ENCODE results near the gene FMNL2. TPM values are rescaled to one million over a fixed set of nuclear protein-coding genes. Genes with fewer than 3 reads are reported as not detected.

FMNL2 gene
- total and polyA plus RNA-seq, 2 of the 4 experiments (the other 2 are of a cell fraction), result 10.9 to 11.4 TPM

DNA sequence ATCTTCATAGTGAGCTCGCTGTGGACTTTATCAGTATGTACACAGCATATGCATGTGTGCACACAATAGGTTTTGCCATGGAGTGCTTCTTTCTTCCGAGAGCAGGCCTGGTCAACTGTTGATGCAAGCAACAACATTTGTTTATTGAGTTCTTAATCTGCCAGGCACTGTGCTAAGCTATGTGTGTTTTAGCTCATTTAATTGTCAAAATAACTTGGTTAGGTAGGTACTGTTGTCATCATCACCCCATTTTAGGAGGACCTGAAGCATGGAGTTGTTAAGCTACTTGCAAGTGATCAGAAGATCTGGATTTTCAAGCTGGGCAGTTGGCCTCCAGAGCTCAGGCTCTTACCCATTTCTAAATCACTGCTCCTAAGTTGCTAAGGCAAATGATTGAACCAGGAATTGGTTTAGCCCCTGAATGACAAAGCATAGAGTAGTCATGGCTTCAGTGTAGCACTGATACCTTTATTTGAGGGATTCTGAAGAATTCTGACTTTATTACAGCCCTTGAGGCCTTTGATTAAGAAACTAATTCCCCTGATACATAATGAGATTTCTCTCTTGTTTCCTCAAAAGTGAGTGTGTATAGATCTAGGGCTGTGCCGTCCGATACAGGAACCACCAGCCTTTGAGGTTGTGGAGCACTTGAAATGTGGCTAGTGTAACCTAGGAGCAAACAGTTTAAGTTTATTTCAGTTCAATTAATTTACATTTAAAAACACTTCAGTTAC is 132.9 kb downstream of the FMNL2 start:
- H4K8ac ChIP-seq (ENCODE audit: low read depth in 2 of 2, low read length in 2 of 2), result no peak overlapping the region
- no peak overlapping the region for H2AK9ac ChIP-seq (replicated peaks; ENCODE audit: low read depth, low read length, poor library complexity)
- H4K20me1 ChIP-seq (ENCODE audit: insufficient read depth, low read length), result peaks cover 15% of the 10 kb centered on the region; the same call in 1 of the 2 replicates
- H3K27ac ChIP-seq (ENCODE audit: insufficient read depth, low read length), result no peak overlapping the region
- intact Hi-C loops (cut with micrococcal nuclease), result loop anchor here (5.0 kb wide), 1 partner anchor 131 kb away; the partner anchor contains the start of gene FMNL2
- dilution Hi-C loops (cut with HindIII; ENCODE audit: low sequenced_read_pairs, unreplicated experiment), result no loop called here
- no peak overlapping the region for H4K5ac ChIP-seq (ENCODE audit: low read depth, low read length)
- H3K36me3 ChIP-seq (ENCODE audit: control insufficient read depth, insufficient read depth, low read length), result no peaks in the 10 kb centered on the region
- H2BK120ac ChIP-seq (ENCODE audit: low read depth, low read length), result no peak overlapping the region
- no peak overlapping the region; the same call in 1 of the 2 replicates for H3K14ac ChIP-seq (replicated peaks; ENCODE audit: low read depth, low read length)
- H3K18ac ChIP-seq (ENCODE audit: low read depth, low read length), result no peak overlapping the region
- H3K9me1 ChIP-seq (ENCODE audit: insufficient read depth, low read length), result peaks cover 21% of the 10 kb centered on the region
- no peak overlapping the region for H3K56ac ChIP-seq (ENCODE audit: extremely low read depth, insufficient read depth, low read length)
- no peak for ATAC-seq (ENCODE audit: low read depth)
- no peak for DNase-seq
- no peak overlapping the region for H3K23ac ChIP-seq (ENCODE audit: low read depth, low read length)
- ChIA-PET CTCF (no interaction called here), POLR2A (ENCODE audit: unreplicated experiment) (no interaction called here)
- no peak overlapping the region for H2AFZ ChIP-seq (replicated peaks; ENCODE audit: low read length, poor library complexity)
- H3K9ac ChIP-seq (ENCODE audit: low read depth, low read length), result no peak overlapping the region
- peaks cover 33 to 53% of the 10 kb centered on the region in 2 experiments for H3K79me1 ChIP-seq (ENCODE audit: low read depth in 1 of 2, low read length in 2 of 2)
- peaks cover 18% of the 10 kb centered on the region for H3K4me1 ChIP-seq (ENCODE audit: control insufficient read depth, insufficient read depth, low read length)
- H3K4ac ChIP-seq (ENCODE audit: low read depth, low read length), result no peak overlapping the region
- H2BK5ac ChIP-seq (ENCODE audit: low read depth, low read length, poor library complexity, severe bottlenecking), result no peak overlapping the region
- H4K91ac ChIP-seq (ENCODE audit: insufficient read depth, low read depth, low read length), result no peak overlapping the region
- no peak overlapping the region for H2BK20ac ChIP-seq (ENCODE audit: low read depth, low read length)
- H3K27me3 ChIP-seq (ENCODE audit: control insufficient read depth, insufficient read depth, low read length), result no peaks in the 10 kb centered on the region
- in situ Hi-C loops (cut with MboI; ENCODE audit: low sequenced_read_pairs), result no loop called here
- no peak overlapping the region for H3K4me3 ChIP-seq (ENCODE audit: insufficient read depth, low read depth, low read length)
- H3K9me3 ChIP-seq (ENCODE audit: control insufficient read depth, insufficient read depth, low read length), result no peaks in the 10 kb centered on the region
- no TSS peak for BruUV-seq (replicated peaks)
- TF ChIP-seq MAFK (IDR thresholded peaks at IDR 0.05; ENCODE audit: low read depth, low read length) (no peak), CEBPB (IDR thresholded peaks at IDR 0.05; ENCODE audit: low read depth, low read length) (no peak)
- TF ChIP-seq, protein P1, sequence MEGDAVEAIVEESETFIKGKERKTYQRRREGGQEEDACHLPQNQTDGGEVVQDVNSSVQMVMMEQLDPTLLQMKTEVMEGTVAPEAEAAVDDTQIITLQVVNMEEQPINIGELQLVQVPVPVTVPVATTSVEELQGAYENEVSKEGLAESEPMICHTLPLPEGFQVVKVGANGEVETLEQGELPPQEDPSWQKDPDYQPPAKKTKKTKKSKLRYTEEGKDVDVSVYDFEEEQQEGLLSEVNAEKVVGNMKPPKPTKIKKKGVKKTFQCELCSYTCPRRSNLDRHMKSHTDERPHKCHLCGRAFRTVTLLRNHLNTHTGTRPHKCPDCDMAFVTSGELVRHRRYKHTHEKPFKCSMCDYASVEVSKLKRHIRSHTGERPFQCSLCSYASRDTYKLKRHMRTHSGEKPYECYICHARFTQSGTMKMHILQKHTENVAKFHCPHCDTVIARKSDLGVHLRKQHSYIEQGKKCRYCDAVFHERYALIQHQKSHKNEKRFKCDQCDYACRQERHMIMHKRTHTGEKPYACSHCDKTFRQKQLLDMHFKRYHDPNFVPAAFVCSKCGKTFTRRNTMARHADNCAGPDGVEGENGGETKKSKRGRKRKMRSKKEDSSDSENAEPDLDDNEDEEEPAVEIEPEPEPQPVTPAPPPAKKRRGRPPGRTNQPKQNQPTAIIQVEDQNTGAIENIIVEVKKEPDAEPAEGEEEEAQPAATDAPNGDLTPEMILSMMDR (conservative IDR thresholded peaks at IDR 0.05; ENCODE audit: low read depth, low read length), result no peak
- TF ChIP-seq, protein P2, sequence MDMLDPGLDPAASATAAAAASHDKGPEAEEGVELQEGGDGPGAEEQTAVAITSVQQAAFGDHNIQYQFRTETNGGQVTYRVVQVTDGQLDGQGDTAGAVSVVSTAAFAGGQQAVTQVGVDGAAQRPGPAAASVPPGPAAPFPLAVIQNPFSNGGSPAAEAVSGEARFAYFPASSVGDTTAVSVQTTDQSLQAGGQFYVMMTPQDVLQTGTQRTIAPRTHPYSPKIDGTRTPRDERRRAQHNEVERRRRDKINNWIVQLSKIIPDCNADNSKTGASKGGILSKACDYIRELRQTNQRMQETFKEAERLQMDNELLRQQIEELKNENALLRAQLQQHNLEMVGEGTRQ (IDR thresholded peaks at IDR 0.05; ENCODE audit: low read depth, low read length), result no peak
- H3K4me2 ChIP-seq (ENCODE audit: low read depth, low read length), result peak overlapping the region; percentile 5
- H2BK15ac ChIP-seq (ENCODE audit: low read depth, low read length), result no peak overlapping the region
- no peak overlapping the region for H2AK5ac ChIP-seq (ENCODE audit: low read depth, low read length)
- 100% methylated on average over 1 of the region's 4 CpGs; no CpG with 5 or more reads in 1 of the 2 experiments for WGBS, 2 experiments (ENCODE audit: extremely low coverage in 2 of 2, insufficient read length in 1 of 2)

Measured in IMR-90 (cell line).